Loucy (cell line): ENCODE data around the gene CHTOP.

Source experiments
- H2AFZ ChIP-seq: fragments of 200-600 bp; sonication (generic); 2 replicates; pipeline ENCODE4 v1.6.0; 2016; ENCODE audit warnings: antibody characterized with exemption, mild to moderate bottlenecking, low read length, moderate library complexity
- H3F3A ChIP-seq: fragments of 200-600 bp; 2 replicates; pipeline ENCODE4 v1.6.0; 2016; ENCODE audit warnings: antibody characterized with exemption, low read depth, mild to moderate bottlenecking
- H3K27me3 ChIP-seq: fragments of 200-600 bp; sonication (generic); 2 replicates; pipeline ENCODE4 v1.6.1; 2014; ENCODE audit warnings: low read length, mild to moderate bottlenecking; ENCODE audit not compliant: insufficient read depth, poor library complexity, severe bottlenecking
- H3K36me3 ChIP-seq: fragments of 200-600 bp; sonication (generic); 2 replicates; pipeline ENCODE4 v1.6.1; 2016; ENCODE audit warnings: low read length; ENCODE audit not compliant: insufficient read depth
- H3K4me1 ChIP-seq: fragments of 200-600 bp; sonication (generic); 2 replicates; pipeline ENCODE4 v1.5.1; 2014; ENCODE audit warnings: low read length, mild to moderate bottlenecking; ENCODE audit not compliant: insufficient read depth, poor library complexity, severe bottlenecking
- H3K4me2 ChIP-seq: fragments of 200-600 bp; sonication (generic); 2 replicates; pipeline ENCODE4 v1.6.0; 2014; ENCODE audit warnings: antibody characterized with exemption, low read length, low read depth, mild to moderate bottlenecking; ENCODE audit not compliant: poor library complexity, severe bottlenecking
- H3K4me3 ChIP-seq: fragments of 200-600 bp; sonication (generic); 2 replicates; pipeline ENCODE4 v1.5.1; 2014; ENCODE audit warnings: low read length, mild to moderate bottlenecking, mixed read lengths; ENCODE audit not compliant: poor library complexity, severe bottlenecking
- H3K79me2 ChIP-seq: fragments of 200-600 bp; sonication (generic); 2 replicates; pipeline ENCODE4 v1.6.1; 2014; ENCODE audit warnings: low read length; ENCODE audit not compliant: insufficient read depth
- H3K9ac ChIP-seq: fragments of 200-600 bp; sonication (generic); 2 replicates; pipeline ENCODE4 v1.6.0; 2014; ENCODE audit warnings: mild to moderate bottlenecking, low read depth, low read length, moderate library complexity; ENCODE audit not compliant: poor library complexity, severe bottlenecking
- H3K9me2 ChIP-seq: fragments of 200-600 bp; sonication (generic); replicated peaks from 2 replicates; pipeline ENCODE4 v1.6.1; 2016; ENCODE audit warnings: low read depth, low read length, mixed read lengths
- H3K9me3 ChIP-seq: fragments of 200-600 bp; sonication (generic); 2 replicates; pipeline ENCODE4 v1.6.1; 2014; ENCODE audit warnings: mild to moderate bottlenecking, antibody characterized with exemption, low read length, low read depth; ENCODE audit not compliant: insufficient read depth
- H4K20me1 ChIP-seq: fragments of 200-600 bp; sonication (generic); 2 replicates; pipeline ENCODE4 v1.6.0; 2014; ENCODE audit warnings: antibody characterized with exemption, low read length, mild to moderate bottlenecking; ENCODE audit not compliant: insufficient read depth, poor library complexity, severe bottlenecking
- CTCF ChIP-seq: fragments of 200-600 bp; sonication (generic); conservative IDR thresholded peaks from 2 replicates; pipeline ENCODE4 v1.5.1; 2014; ENCODE audit warnings: mild to moderate bottlenecking, antibody characterized with exemption, low read length
- EZH2phosphoT487 ChIP-seq: fragments of 200-600 bp; IDR thresholded peaks from 2 replicates; pipeline ENCODE4 v1.6.1; 2018; ENCODE audit warnings: antibody characterized with exemption, mild to moderate bottlenecking, moderate library complexity, borderline replicate concordance

CHTOP gene

GRCh38 chr1:153659656-153660055 is 25.8 kb downstream of the CHTOP start:
- no peak overlapping the region for H2AFZ ChIP-seq
- H3K4me1 ChIP-seq: no peaks in the 10 kb centered on the region
- peak overlapping the region; percentile 88 for H3K4me3 ChIP-seq
- H3K36me3 ChIP-seq: peaks cover 38% of the 10 kb centered on the region
- TF ChIP-seq EZH2phosphoT487: no peak
- H3K9ac ChIP-seq: peak overlapping the region; percentile 75
- H3K4me2 ChIP-seq: peak overlapping the region; percentile 95
- H3K79me2 ChIP-seq: peaks cover 44% of the 10 kb centered on the region
- no peaks in the 10 kb centered on the region for H3K9me3 ChIP-seq
- no peaks in the 10 kb centered on the region for H3K27me3 ChIP-seq
- no peaks in the 10 kb centered on the region for H3K9me2 ChIP-seq
- H4K20me1 ChIP-seq: peaks cover 40% of the 10 kb centered on the region
- H3F3A ChIP-seq: peaks cover 24% of the 10 kb centered on the region

DNA sequence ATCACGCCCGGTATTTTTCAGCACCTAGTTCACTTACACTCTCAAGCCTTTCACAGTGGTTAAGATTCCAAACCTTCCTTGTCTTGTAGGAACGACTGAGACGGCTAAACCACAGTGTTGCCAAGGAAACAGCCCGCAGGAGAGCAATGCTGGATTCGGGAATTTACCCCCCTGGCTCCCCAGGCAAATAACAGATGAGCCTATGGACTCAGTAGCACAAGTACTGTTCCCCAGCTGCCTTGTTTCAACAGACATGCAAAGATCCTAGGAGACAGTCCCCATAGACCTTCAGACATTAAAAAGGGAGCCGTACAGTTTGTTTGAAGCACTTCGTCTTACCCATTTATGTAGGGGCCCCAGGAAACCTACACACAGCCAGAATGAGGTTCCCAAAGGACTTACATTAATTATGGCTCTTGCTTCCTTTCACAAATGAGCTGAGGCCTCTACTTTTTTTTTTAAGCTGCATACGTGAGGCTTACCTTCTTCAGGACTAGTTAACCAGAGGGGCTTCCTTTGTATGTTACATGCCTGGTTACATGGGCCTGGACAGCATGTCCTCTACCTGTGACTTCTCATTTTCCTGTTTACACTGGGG is 27.3 kb downstream of the CHTOP start:
- Histone ChIP-seq H3K79me2 (peaks cover 60% of the 10 kb centered on the region), H3K4me3 (no peak overlapping the region), H3K9ac (no peak overlapping the region), H2AFZ (no peak overlapping the region), H3F3A (peaks cover 24% of the 10 kb centered on the region), H4K20me1 (peaks cover 56% of the 10 kb centered on the region), H3K36me3 (peaks cover 54% of the 10 kb centered on the region), H3K9me3 (no peaks in the 10 kb centered on the region), H3K9me2 (no peaks in the 10 kb centered on the region), H3K4me1 (peaks cover 2% of the 10 kb centered on the region), H3K4me2 (no peak overlapping the region), H3K27me3 (no peaks in the 10 kb centered on the region)
- TF ChIP-seq EZH2phosphoT487 (no peak), CTCF (no peak)

DNA sequence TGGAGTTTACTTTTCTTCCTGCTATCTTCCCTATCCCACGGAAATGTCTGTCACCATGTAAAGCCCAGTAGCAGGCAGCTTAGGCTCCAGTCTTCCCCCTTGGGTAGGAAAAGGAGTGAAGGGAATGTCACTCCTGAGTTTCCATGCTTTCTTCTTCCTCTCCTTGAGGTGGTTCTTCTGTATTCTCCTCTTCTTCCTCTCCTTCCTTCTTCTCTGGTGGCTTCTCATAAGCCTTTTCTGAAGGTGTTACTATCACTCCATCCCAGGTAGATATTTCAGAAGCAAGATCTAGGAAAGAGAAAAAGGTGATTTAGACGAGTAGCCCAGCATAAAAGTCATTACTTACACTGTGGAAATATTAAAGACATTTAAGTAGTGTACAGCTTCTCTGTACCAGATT is 28.4 kb downstream of the CHTOP start:
- Histone ChIP-seq H3K9me3 (no peaks in the 10 kb centered on the region), H3K4me2 (no peak overlapping the region), H3K36me3 (peaks cover 64% of the 10 kb centered on the region), H3K4me3 (no peak overlapping the region), H3K79me2 (peaks cover 70% of the 10 kb centered on the region), H3K27me3 (no peaks in the 10 kb centered on the region), H3K4me1 (peaks cover 10% of the 10 kb centered on the region), H4K20me1 (peaks cover 66% of the 10 kb centered on the region), H3F3A (peaks cover 24% of the 10 kb centered on the region), H2AFZ (no peak overlapping the region), H3K9me2 (no peaks in the 10 kb centered on the region), H3K9ac (no peak overlapping the region)
- no peak for TF ChIP-seq CTCF
- no peak for TF ChIP-seq EZH2phosphoT487

DNA sequence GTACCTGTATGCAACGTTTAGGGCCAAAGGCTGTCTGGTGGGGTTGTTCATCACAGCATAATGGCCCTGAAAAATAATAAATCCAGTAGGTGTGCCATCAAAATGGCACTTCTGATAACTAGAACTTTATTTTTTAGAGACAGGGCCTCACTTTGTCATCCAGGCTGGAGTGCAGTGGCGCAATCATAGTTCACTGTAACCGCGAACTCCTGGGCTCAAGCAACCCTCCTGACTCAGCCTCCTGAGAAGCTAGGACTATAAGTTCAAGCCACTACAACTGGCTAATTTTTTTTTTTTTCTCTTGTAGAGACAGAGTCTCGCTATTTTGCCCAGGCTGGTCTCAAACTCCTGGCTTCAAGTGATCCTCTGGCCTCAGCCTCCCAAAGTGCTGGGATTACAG is 29.3 kb downstream of the CHTOP start:
- Histone ChIP-seq H3K4me3 (no peak overlapping the region), H3F3A (peaks cover 24% of the 10 kb centered on the region), H2AFZ (no peak overlapping the region), H3K4me2 (no peak overlapping the region), H3K27me3 (no peaks in the 10 kb centered on the region), H4K20me1 (peaks cover 76% of the 10 kb centered on the region), H3K79me2 (peaks cover 80% of the 10 kb centered on the region), H3K9me3 (no peaks in the 10 kb centered on the region), H3K9me2 (no peaks in the 10 kb centered on the region), H3K4me1 (peaks cover 19% of the 10 kb centered on the region), H3K36me3 (peaks cover 74% of the 10 kb centered on the region), H3K9ac (no peak overlapping the region)
- no peak for TF ChIP-seq EZH2phosphoT487
- TF ChIP-seq CTCF: no peak
